CD4-positive, CD25-positive, alpha-beta regulatory T cell (primary cell): Measurements from ENCODE around the gene CACNA1H. TPM values are rescaled to one million over a fixed set of nuclear protein-coding genes. Genes with fewer than 3 reads are reported as not detected.

Source experiments
- ATAC-seq, 2 donors: fragments of 150-1000 bp; cut with Tn5 transposase; one replicate each; pipeline ENCODE4 v1.10.0; 2021; ENCODE audit warnings: low read depth in 2 of 2, moderate number of reproducible peaks in 2 of 2, moderate library complexity in 1 of 2
- DNase-seq, 3 donors: peaks; one replicate each; pipeline versions ENCODE4 v3.0.0 to v3.0.0-alpha.2; 2012 to 2022; ENCODE audit warnings: mixed read lengths in 1 of 3
- H3K27ac ChIP-seq: one replicate; pipeline ENCODE4 v1.7.0; 2013; ENCODE audit warnings: mild to moderate bottlenecking, low read length; ENCODE audit not compliant: insufficient read depth, poor library complexity, severe bottlenecking
- H3K27me3 ChIP-seq: one replicate; pipeline ENCODE4 v1.7.0; 2013; ENCODE audit warnings: low read length; ENCODE audit not compliant: control insufficient read depth, insufficient read depth
- H3K36me3 ChIP-seq: one replicate; pipeline ENCODE4 v1.7.0; 2013; ENCODE audit warnings: mild to moderate bottlenecking, low read length, moderate library complexity; ENCODE audit not compliant: control insufficient read depth, insufficient read depth
- H3K4me1 ChIP-seq: 2 replicates; pipeline ENCODE4 v1.7.0; 2013; ENCODE audit warnings: mild to moderate bottlenecking, low read length; ENCODE audit not compliant: insufficient read depth, control insufficient read depth, poor library complexity, severe bottlenecking
- H3K4me3 ChIP-seq: one replicate; pipeline ENCODE4 v1.7.0; 2013; ENCODE audit warnings: low read depth, mild to moderate bottlenecking, low read length, moderate library complexity
- H3K9me3 ChIP-seq, 2 experiments: 1 replicate in 1 of 2; 2 replicates in 1 of 2; pipeline ENCODE4 v1.7.0; 2013; ENCODE audit warnings: low read length in 2 of 2, mild to moderate bottlenecking in 1 of 2, moderate library complexity in 1 of 2; ENCODE audit not compliant: control insufficient read depth in 2 of 2
- H3K27ac Mint-ChIP-seq, 3 donors: one replicate each; pipeline ENCODE4 v1.8.0; 2020 to 2022; ENCODE audit warnings: mild to moderate bottlenecking in 3 of 3, mixed read lengths in 3 of 3, moderate library complexity in 2 of 3
- H3K27me3 Mint-ChIP-seq: one replicate; pipeline ENCODE4 v1.8.0; 2022; ENCODE audit warnings: mild to moderate bottlenecking, mixed read lengths
- H3K36me3 Mint-ChIP-seq: one replicate; pipeline ENCODE4 v1.8.0; 2020; ENCODE audit warnings: mixed read lengths
- H3K4me1 Mint-ChIP-seq, 4 donors: one replicate each; pipeline ENCODE4 v1.8.0; 2020 to 2022; ENCODE audit warnings: mixed read lengths in 4 of 4, mild to moderate bottlenecking in 1 of 4
- H3K4me3 Mint-ChIP-seq, 4 donors: one replicate each; pipeline ENCODE4 v1.8.0; 2020 to 2022; ENCODE audit warnings: mild to moderate bottlenecking in 4 of 4, mixed read lengths in 4 of 4, moderate library complexity in 3 of 4
- H3K9me3 Mint-ChIP-seq, 7 donors: one replicate each; pipeline ENCODE4 v1.8.0; 2020 to 2022; ENCODE audit warnings: mixed read lengths in 7 of 7, mild to moderate bottlenecking in 3 of 7, moderate library complexity in 2 of 7
- polyA plus RNA-seq, 4 donors: library from polyadenylated mRNA; unstranded; fragments of 300-500 nt; fragmentation: Illumina TruSeq; gene quantifications; one replicate each; pipeline ENCODE4 v1.2.3, GENCODE V29; 2021
- total RNA-seq: library from RNA; stranded (reverse); gene quantifications from one replicate; pipeline ENCODE4 v1.2.3, GENCODE V29; 2022

The CACNA1H gene
- total and polyA plus RNA-seq, 5 donors from 2014 or later: 0.37 to 4.2 (median 0.50) TPM; not detected in 1

- H3K4me1 ChIP-seq: peaks cover 17% of the 10 kb centered on the region
- no peaks in the 10 kb centered on the region for H3K27me3 ChIP-seq
- ATAC-seq (no peak), DNase-seq (no peak)
- Mint-ChIP-seq H3K36me3 (no peaks in the 10 kb centered on the region), H3K27me3 (no peaks in the 10 kb centered on the region), H3K9me3 (no peaks in the 10 kb centered on the region), H3K4me1 (peaks cover 0 to 5% (median 0%) of the 10 kb centered on the region in 4 donors), H3K27ac (no peak overlapping the region), H3K4me3 (no peak overlapping the region)
- H3K9me3 ChIP-seq: no peaks in the 10 kb centered on the region
- no peak overlapping the region for H3K27ac ChIP-seq
- no peak overlapping the region for H3K4me3 ChIP-seq
- no peaks in the 10 kb centered on the region for H3K36me3 ChIP-seq
Observed at GRCh38 chr16:1156983-1157638, 4.2 kb downstream of the CACNA1H start.

GRCh38 chr16:1157639-1158455 is 4.9 kb downstream of the CACNA1H start:
- H3K27ac Mint-ChIP-seq: no peak overlapping the region
- H3K27me3 Mint-ChIP-seq: no peaks in the 10 kb centered on the region
- no peak for ATAC-seq
- H3K27ac ChIP-seq: no peak overlapping the region
- no peak overlapping the region for H3K4me3 ChIP-seq
- no peaks in the 10 kb centered on the region for H3K9me3 ChIP-seq
- no peaks in the 10 kb centered on the region for H3K36me3 ChIP-seq
- peaks cover 14% of the 10 kb centered on the region for H3K4me1 ChIP-seq
- H3K4me1 Mint-ChIP-seq: peaks cover 0 to 5% (median 0%) of the 10 kb centered on the region in 4 donors
- no peak for DNase-seq
- no peaks in the 10 kb centered on the region for H3K36me3 Mint-ChIP-seq
- H3K4me3 Mint-ChIP-seq: no peak overlapping the region
- H3K9me3 Mint-ChIP-seq: no peaks in the 10 kb centered on the region
- no peaks in the 10 kb centered on the region for H3K27me3 ChIP-seq

GRCh38 chr16:1158456-1159324 is 5.8 kb downstream of the CACNA1H start:
- DNase-seq (no peak), ATAC-seq (no peak)
- Mint-ChIP-seq H3K9me3 (no peaks in the 10 kb centered on the region), H3K4me3 (no peak overlapping the region), H3K36me3 (no peaks in the 10 kb centered on the region), H3K4me1 (peaks cover 0 to 5% (median 0%) of the 10 kb centered on the region in 4 donors), H3K27ac (no peak overlapping the region), H3K27me3 (no peaks in the 10 kb centered on the region)
- no peaks in the 10 kb centered on the region for H3K9me3 ChIP-seq
- no peak overlapping the region for H3K4me3 ChIP-seq
- H3K27me3 ChIP-seq: no peaks in the 10 kb centered on the region
- no peak overlapping the region for H3K27ac ChIP-seq
- H3K36me3 ChIP-seq: no peaks in the 10 kb centered on the region
- peaks cover 11% of the 10 kb centered on the region for H3K4me1 ChIP-seq

- Mint-ChIP-seq H3K4me1 (peaks cover 0 to 4% (median 0%) of the 10 kb centered on the region in 4 donors), H3K9me3 (no peaks in the 10 kb centered on the region), H3K4me3 (no peak overlapping the region), H3K27me3 (no peaks in the 10 kb centered on the region), H3K36me3 (no peaks in the 10 kb centered on the region), H3K27ac (no peak overlapping the region)
- Histone ChIP-seq H3K36me3 (no peaks in the 10 kb centered on the region), H3K27me3 (no peaks in the 10 kb centered on the region), H3K9me3 (no peaks in the 10 kb centered on the region), H3K27ac (no peak overlapping the region), H3K4me1 (peaks cover 4% of the 10 kb centered on the region), H3K4me3 (no peak overlapping the region)
- DNase-seq (no peak), ATAC-seq (no peak)
Observed at GRCh38 chr16:1159325-1159972, 6.5 kb downstream of the CACNA1H start.

- no peaks in the 10 kb centered on the region for H3K4me1 ChIP-seq
- DNase-seq: no peak
- H3K27me3 ChIP-seq: no peaks in the 10 kb centered on the region
- peaks cover 0 to 2% (median 0%) of the 10 kb centered on the region in 4 donors for H3K4me1 Mint-ChIP-seq
- H3K36me3 ChIP-seq: no peaks in the 10 kb centered on the region
- H3K27me3 Mint-ChIP-seq: no peaks in the 10 kb centered on the region
- H3K9me3 Mint-ChIP-seq: no peaks in the 10 kb centered on the region
- H3K4me3 Mint-ChIP-seq: no peak overlapping the region
- ATAC-seq: no peak
- H3K27ac ChIP-seq: no peak overlapping the region
- H3K36me3 Mint-ChIP-seq: no peaks in the 10 kb centered on the region
- no peaks in the 10 kb centered on the region for H3K9me3 ChIP-seq
- H3K27ac Mint-ChIP-seq: no peak overlapping the region
- H3K4me3 ChIP-seq: no peak overlapping the region
Observed at GRCh38 chr16:1159973-1160772, 7.3 kb downstream of the CACNA1H start.

GRCh38 chr16:1160773-1161348 is 8.0 kb downstream of the CACNA1H start:
- H3K27me3 ChIP-seq: no peaks in the 10 kb centered on the region
- no peak overlapping the region for H3K27ac Mint-ChIP-seq
- ATAC-seq (no peak), DNase-seq (no peak)
- no peaks in the 10 kb centered on the region for H3K9me3 Mint-ChIP-seq
- H3K4me3 Mint-ChIP-seq: no peak overlapping the region
- H3K36me3 Mint-ChIP-seq: no peaks in the 10 kb centered on the region
- no peaks in the 10 kb centered on the region for H3K27me3 Mint-ChIP-seq
- no peak overlapping the region for H3K27ac ChIP-seq
- no peaks in the 10 kb centered on the region for H3K9me3 ChIP-seq
- no peaks in the 10 kb centered on the region for H3K36me3 ChIP-seq
- H3K4me1 ChIP-seq: no peaks in the 10 kb centered on the region
- H3K4me1 Mint-ChIP-seq: no peaks in the 10 kb centered on the region
- H3K4me3 ChIP-seq: no peak overlapping the region
